ENCODE results near the gene MAML2.

Gene MAML2

GRCh38 chr11:96279896-96280290 lies 63.1 kb downstream of the MAML2 start:
- TF ChIP-seq CTCF (IDR thresholded peaks at IDR 0.05) = no peak
- no peak for TF ChIP-seq ZFX (IDR thresholded peaks at IDR 0.05; ENCODE audit: borderline replicate concordance)
- no peak overlapping the region for H3K27ac ChIP-seq

- H3K27ac ChIP-seq = no peak overlapping the region
- TF ChIP-seq ZFX (IDR thresholded peaks at IDR 0.05; ENCODE audit: borderline replicate concordance) = no peak
- TF ChIP-seq CTCF (IDR thresholded peaks at IDR 0.05) = no peak
Measured at GRCh38 chr11:96279018-96279895, 63.7 kb downstream of the MAML2 start.

DNA sequence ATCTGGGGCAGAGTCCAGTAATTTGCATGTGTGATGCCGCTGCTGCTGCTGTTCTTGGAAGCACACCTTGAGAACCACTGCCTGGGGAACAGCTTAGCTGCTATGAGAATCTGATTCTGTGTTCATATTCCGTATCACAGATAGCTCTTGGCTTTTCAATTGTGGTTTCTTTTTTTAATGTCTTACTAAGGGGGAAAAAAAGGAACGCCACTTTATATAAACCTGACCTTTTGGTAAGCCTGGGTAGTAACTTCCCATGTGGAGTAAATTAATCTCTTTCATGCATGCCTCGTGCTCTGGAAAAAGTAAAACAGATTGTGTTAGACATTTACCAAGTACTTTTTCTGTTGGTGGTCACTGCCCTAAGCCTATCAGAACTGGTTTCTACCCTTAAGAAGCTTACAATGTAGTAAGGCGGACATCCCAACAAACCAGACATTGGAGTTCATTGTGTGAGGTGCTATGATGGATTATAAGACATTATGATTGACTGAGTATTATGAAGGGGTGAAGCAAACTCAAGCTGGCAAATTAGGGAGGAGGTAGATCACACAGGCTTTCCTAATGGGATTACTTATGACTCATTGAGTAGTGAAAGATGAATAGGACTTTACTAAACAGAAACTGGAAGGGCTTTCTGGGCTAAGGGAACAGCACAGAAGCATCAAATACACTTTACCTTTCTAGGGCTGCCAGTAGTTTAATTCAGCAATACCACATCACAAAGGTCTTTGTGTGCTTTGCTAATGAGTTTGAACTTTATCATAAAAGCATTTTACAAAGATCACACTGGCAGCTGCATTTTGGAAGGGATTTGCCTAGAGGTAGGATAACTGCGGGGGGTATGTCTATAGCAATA lies 64.7 kb downstream of the MAML2 start:
- TF ChIP-seq ZFX (IDR thresholded peaks at IDR 0.05; ENCODE audit: borderline replicate concordance) (no peak), CTCF (IDR thresholded peaks at IDR 0.05) (no peak)
- H3K27ac ChIP-seq = no peak overlapping the region

DNA sequence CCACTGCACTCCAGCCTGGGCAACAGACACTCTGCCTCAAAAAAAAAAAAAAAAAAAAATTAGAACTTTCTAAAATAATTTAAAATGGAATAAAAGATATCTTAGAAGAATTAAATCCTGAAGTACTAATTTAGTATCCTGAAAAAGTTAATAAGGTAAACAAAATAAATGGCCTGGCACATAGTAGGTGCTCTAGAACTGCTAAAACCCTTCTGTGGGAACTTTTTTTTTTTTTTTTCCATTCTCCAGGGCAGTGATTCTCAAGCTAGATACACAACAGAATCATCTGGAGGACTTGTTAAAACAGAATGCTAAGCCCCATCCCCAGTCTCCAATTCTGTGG lies 65.3 kb downstream of the MAML2 start:
- no peak overlapping the region for H3K27ac ChIP-seq
- TF ChIP-seq ZFX (IDR thresholded peaks at IDR 0.05; ENCODE audit: borderline replicate concordance) (no peak), CTCF (IDR thresholded peaks at IDR 0.05) (no peak)

GRCh38 chr11:96276836-96277235 lies 66.2 kb downstream of the MAML2 start:
- TF ChIP-seq ZFX (IDR thresholded peaks at IDR 0.05; ENCODE audit: borderline replicate concordance) (no peak), CTCF (IDR thresholded peaks at IDR 0.05) (no peak)
- no peak overlapping the region for H3K27ac ChIP-seq

GRCh38 chr11:96275801-96276594 lies 67.0 kb downstream of the MAML2 start:
- no peak overlapping the region for H3K27ac ChIP-seq
- no peak for TF ChIP-seq CTCF (IDR thresholded peaks at IDR 0.05)
- TF ChIP-seq ZFX (IDR thresholded peaks at IDR 0.05; ENCODE audit: borderline replicate concordance) = no peak

All from 22Rv1 (cell line).